HCT116 (cell line): ENCODE measurements around the gene PTCSC3. TPM values are rescaled to one million over a fixed set of nuclear protein-coding genes. Genes with fewer than 3 reads are reported as not detected.

ENCODE experiments used
- ATAC-seq: fragments of 200-7000 bp; cut with Tn5 transposase; 2 replicates; pipeline ENCODE4 v1.9.1; 2020; ENCODE audit warnings: mild to moderate bottlenecking, moderate library complexity
- BruUV-seq: library from RNA; stranded (reverse); fragments of 400-500 nt; replicated peaks from 2 replicates; lab custom pipeline; 2021; lab: Mats Ljungman, UMichigan
- CTCF ChIA-PET: fragments of 300-600 bp; sonication (Branson Sonifier 250); formaldehyde crosslinking; loops from one replicate; lab custom pipeline; 2021; ENCODE audit warnings: antibody characterized with exemption; lab: Charles Lee
- POLR2A ChIA-PET: fragments of 300-600, 350-600 bp; sonication (Branson Sonifier 250); formaldehyde crosslinking; loops from one replicate; lab custom pipeline; 2021; ENCODE audit warnings: antibody characterized with exemption; lab: Charles Lee
- RAD21 ChIA-PET, 2 experiments: fragments of 300-600 bp; sonication (Branson Sonifier 250); formaldehyde crosslinking; loops; one replicate each; lab custom pipeline; 2023; ENCODE audit warnings: low total read pairs in 2 of 2; ENCODE audit not compliant: uncharacterized antibody in 2 of 2, unreplicated experiment in 2 of 2, low non-redundant PET in 1 of 2; lab: Charles Lee
- DNase-seq: peaks from one replicate; pipeline ENCODE4 v3.0.0-alpha.2; 2010; ENCODE audit warnings: low read depth, low spot score
- H2AFZ ChIP-seq: fragments of 200-600 bp; shearing (Covaris generic), sonication (generic); 2 replicates; pipeline ENCODE4 v1.6.1; 2017; ENCODE audit warnings: low read depth, mixed run types, mixed read lengths, antibody characterized with exemption, low read length; ENCODE audit not compliant: poor library complexity, severe bottlenecking
- H3K27ac ChIP-seq: 2 replicates; pipeline ENCODE4 v1.5.1; 2012; ENCODE audit warnings: low read depth, low read length
- H3K27me3 ChIP-seq: fragments of 200-600 bp; sonication (generic); 2 replicates; pipeline ENCODE4 v1.6.1; 2016; ENCODE audit warnings: mixed run types, low read length, mixed read lengths; ENCODE audit not compliant: insufficient read depth
- H3K36me3 ChIP-seq, 2 experiments: fragments of 200-500 bp in 1 of 2; fragments of 200-600 bp in 1 of 2; sonication (Bioruptor generic) in 1 of 2; sonication (generic) in 1 of 2; 2 replicates each; pipeline versions ENCODE4 v1.5.1 to v1.6.1; 2014 to 2016; ENCODE audit warnings: low read length in 2 of 2, inconsistent platforms in 1 of 2, mixed read lengths in 1 of 2, mixed run types in 1 of 2; ENCODE audit not compliant: insufficient read depth in 2 of 2, control insufficient read depth in 1 of 2
- H3K4me1 ChIP-seq, 2 experiments: fragments of 200-600 bp in 1 of 2; sonication (generic) in 1 of 2; 2 replicates each; pipeline versions ENCODE4 v1.5.1 to v1.6.1; 2012 to 2017; ENCODE audit warnings: low read length in 2 of 2, inconsistent platforms in 1 of 2, mild to moderate bottlenecking in 1 of 2, mixed read lengths in 1 of 2, mixed run types in 1 of 2, moderate library complexity in 1 of 2; ENCODE audit not compliant: insufficient read depth in 2 of 2, control insufficient read depth in 1 of 2
- H3K4me2 ChIP-seq: fragments of 200-600 bp; sonication (generic); 2 replicates; pipeline ENCODE4 v1.6.1; 2017; ENCODE audit warnings: mixed run types, low read length, mixed read lengths
- H3K4me3 ChIP-seq, 2 experiments: fragments of 200-600 bp in 1 of 2; sonication (generic) in 1 of 2; replicated peaks in 1 of 2; 2 replicates each; pipeline ENCODE4 v1.5.1; 2011 to 2016; ENCODE audit warnings: low read length in 2 of 2, control low read depth in 1 of 2, low read depth in 1 of 2, mild to moderate bottlenecking in 1 of 2, mixed read lengths in 1 of 2, mixed run types in 1 of 2
- H3K79me2 ChIP-seq: fragments of 200-600 bp; sonication (generic); 2 replicates; pipeline ENCODE4 v1.6.1; 2017; ENCODE audit warnings: mild to moderate bottlenecking, mixed run types, low read length, moderate library complexity, mixed read lengths; ENCODE audit not compliant: insufficient read depth
- H3K9ac ChIP-seq: fragments of 200-600 bp; sonication (generic); 2 replicates; pipeline ENCODE4 v1.6.1; 2016; ENCODE audit warnings: low read length, mixed read lengths
- H3K9me2 ChIP-seq: fragments of 200-600 bp; sonication (generic), shearing (Covaris generic); 2 replicates; pipeline ENCODE4 v1.6.1; 2017; ENCODE audit warnings: mixed run types, mild to moderate bottlenecking, moderate library complexity; ENCODE audit not compliant: insufficient read depth
- H3K9me3 ChIP-seq, 2 experiments: fragments of 200-500 bp in 1 of 2; fragments of 200-600 bp in 1 of 2; sonication (Bioruptor generic) in 1 of 2; sonication (generic) in 1 of 2; 2 replicates each; pipeline ENCODE4 v1.6.1; 2014 to 2017; ENCODE audit warnings: low read length in 2 of 2, mixed read lengths in 2 of 2, inconsistent platforms in 1 of 2, low read depth in 1 of 2, mild to moderate bottlenecking in 1 of 2, mixed run types in 1 of 2, moderate library complexity in 1 of 2; ENCODE audit not compliant: control insufficient read depth in 1 of 2, insufficient read depth in 1 of 2
- H4K20me1 ChIP-seq: fragments of 200-600 bp; sonication (generic), shearing (Covaris generic); 2 replicates; pipeline ENCODE4 v1.6.1; 2017; ENCODE audit warnings: mixed run types, mild to moderate bottlenecking, moderate library complexity; ENCODE audit not compliant: insufficient read depth
- ATF3 ChIP-seq: IDR thresholded peaks from 2 replicates; pipeline ENCODE4 v1.6.1; 2012
- CEBPB ChIP-seq: IDR thresholded peaks from 2 replicates; pipeline ENCODE4 v1.6.1; 2012; ENCODE audit warnings: low read depth
- CTCF ChIP-seq, 3 experiments: fragments of 200-600 bp in 1 of 3; sonication (generic) in 1 of 3; IDR thresholded peaks in 2 of 3; conservative IDR thresholded peaks in 1 of 3; 2 replicates each; pipeline ENCODE4 v1.5.1; 2012 to 2017; ENCODE audit warnings: low read depth in 2 of 3, low read length in 2 of 3, antibody characterized with exemption in 1 of 3, borderline replicate concordance in 1 of 3, control low read depth in 1 of 3, mild to moderate bottlenecking in 1 of 3, mixed read lengths in 1 of 3, mixed run types in 1 of 3, moderate library complexity in 1 of 3; ENCODE audit not compliant: insufficient read depth in 1 of 3
- EGR1 ChIP-seq: IDR thresholded peaks from 2 replicates; pipeline ENCODE4 v1.6.1; 2012; ENCODE audit warnings: low read depth
- POLR2AphosphoS5 ChIP-seq: IDR thresholded peaks from 2 replicates; pipeline ENCODE4 v1.6.1; 2011; ENCODE audit warnings: mild to moderate bottlenecking, low read depth, low read length, moderate library complexity
- RAD21 ChIP-seq: IDR thresholded peaks from 2 replicates; pipeline ENCODE4 v1.6.1; 2012; ENCODE audit warnings: low read depth, mild to moderate bottlenecking
- REST ChIP-seq: IDR thresholded peaks from 2 replicates; pipeline ENCODE4 v1.6.1; 2012; ENCODE audit warnings: low read depth
- SIN3A ChIP-seq: IDR thresholded peaks from 2 replicates; pipeline ENCODE4 v1.6.1; 2012; ENCODE audit warnings: low read depth
- SP1 ChIP-seq: IDR thresholded peaks from 2 replicates; pipeline ENCODE4 v1.6.1; 2012; ENCODE audit warnings: low read depth
- SRF ChIP-seq: IDR thresholded peaks from 2 replicates; pipeline ENCODE4 v1.6.1; 2012; ENCODE audit warnings: low read depth
- TCF7L2 ChIP-seq: IDR thresholded peaks from 2 replicates; pipeline ENCODE4 v1.7.0; 2011; ENCODE audit warnings: borderline replicate concordance, inconsistent platforms; ENCODE audit not compliant: insufficient read depth, insufficient read length; ENCODE audit errors: extremely low read depth
- ZBTB33 ChIP-seq: IDR thresholded peaks from 2 replicates; pipeline ENCODE4 v1.6.1; 2011; ENCODE audit warnings: mild to moderate bottlenecking, low read length, moderate library complexity; ENCODE audit not compliant: insufficient replicate concordance; ENCODE audit errors: extremely low read depth
- ZFX ChIP-seq: fragments of 450-650 bp; IDR thresholded peaks from 2 replicates; pipeline ENCODE4 v1.6.1; 2017
- ZNF274 ChIP-seq: fragments of 200-500 bp; sonication (Bioruptor generic); IDR thresholded peaks from 2 replicates; pipeline ENCODE4 v1.6.1; 2014; ENCODE audit warnings: mild to moderate bottlenecking, low read depth, low read length, inconsistent platforms
- intact Hi-C: fragments of 100-400 bp; cut with micrococcal nuclease; formaldehyde crosslinking; loops from 2 replicates; pipeline ENCODE4 v1.10.0; 2022
- total RNA-seq: library from RNA; stranded (reverse); gene quantifications from one replicate; pipeline ENCODE4 v1.2.1, GENCODE V29; 2021; ENCODE audit not compliant: unreplicated experiment

The PTCSC3 gene
- total RNA-seq, 1 experiment from 2014 or later: not detected

- TF ChIP-seq ZBTB33: no peak
- TF ChIP-seq ATF3: no peak
- no peak for TF ChIP-seq EGR1
Measured at GRCh38 chr14:36087411-36087810, 89.1 kb downstream of the PTCSC3 start (continued).

GRCh38 chr14:36086629-36087395 lies 89.7 kb downstream of the PTCSC3 start:
- Histone ChIP-seq H3K4me3 (no peak overlapping the region), H3K4me2 (no peak overlapping the region), H2AFZ (no peak overlapping the region), H4K20me1 (no peaks in the 10 kb centered on the region), H3K27me3 (no peaks in the 10 kb centered on the region), H3K4me1 (peaks cover 6 to 10% of the 10 kb centered on the region in 2 experiments), H3K9ac (no peak overlapping the region), H3K9me3 (no peaks in the 10 kb centered on the region), H3K9me2 (no peaks in the 10 kb centered on the region), H3K79me2 (no peaks in the 10 kb centered on the region), H3K36me3 (no peaks in the 10 kb centered on the region), H3K27ac (no peak overlapping the region)
- ChIA-PET CTCF (interaction anchor here (2.5 kb wide), 1 partner anchor 17 kb away, joined by 9 read pairs; no protein-coding TSS in a partner anchor), RAD21 (no interaction called here), POLR2A (no interaction called here)
- DNase-seq (no peak), ATAC-seq (no peak)
- TF ChIP-seq SIN3A (no peak), ATF3 (no peak), EGR1 (no peak), ZFX (no peak), POLR2AphosphoS5 (no peak), SP1 (no peak), SRF (no peak), REST (no peak), TCF7L2 (no peak), ZNF274 (no peak), CEBPB (no peak), RAD21 (no peak), CTCF (IDR thresholded peaks at IDR 0.05 in 2 of 3, conservative IDR thresholded peaks at IDR 0.05 in 1 of 3; ENCODE audit: borderline replicate concordance in 1 of 3, insufficient read depth in 1 of 3, low read depth in 2 of 3, low read length in 2 of 3) (no peak)
- BruUV-seq: no TSS peak
- intact Hi-C loops: no loop called here
